HCT116 (cell line): Measurements from ENCODE around the gene CCL1. TPM values are rescaled to one million over a fixed set of nuclear protein-coding genes. Genes with fewer than 3 reads are reported as not detected.

Source experiments
- ATAC-seq: fragments of 200-7000 bp; cut with Tn5 transposase; 2 replicates; pipeline ENCODE4 v1.9.1; 2020; ENCODE audit warnings: mild to moderate bottlenecking, moderate library complexity
- BruUV-seq: library from RNA; stranded (reverse); fragments of 400-500 nt; replicated peaks from 2 replicates; lab custom pipeline; 2021; lab: Mats Ljungman, UMichigan
- CTCF ChIA-PET: fragments of 300-600 bp; sonication (Branson Sonifier 250); formaldehyde crosslinking; loops from one replicate; lab custom pipeline; 2021; ENCODE audit warnings: antibody characterized with exemption; lab: Charles Lee
- POLR2A ChIA-PET: fragments of 300-600, 350-600 bp; sonication (Branson Sonifier 250); formaldehyde crosslinking; loops from one replicate; lab custom pipeline; 2021; ENCODE audit warnings: antibody characterized with exemption; lab: Charles Lee
- RAD21 ChIA-PET, 2 experiments: fragments of 300-600 bp; sonication (Branson Sonifier 250); formaldehyde crosslinking; loops; one replicate each; lab custom pipeline; 2023; ENCODE audit warnings: low total read pairs in 2 of 2; ENCODE audit not compliant: uncharacterized antibody in 2 of 2, unreplicated experiment in 2 of 2, low non-redundant PET in 1 of 2; lab: Charles Lee
- DNase-seq: peaks from one replicate; pipeline ENCODE4 v3.0.0-alpha.2; 2010; ENCODE audit warnings: low read depth, low spot score
- H2AFZ ChIP-seq: fragments of 200-600 bp; shearing (Covaris generic), sonication (generic); 2 replicates; pipeline ENCODE4 v1.6.1; 2017; ENCODE audit warnings: low read depth, mixed run types, mixed read lengths, antibody characterized with exemption, low read length; ENCODE audit not compliant: poor library complexity, severe bottlenecking
- H3K27ac ChIP-seq: 2 replicates; pipeline ENCODE4 v1.5.1; 2012; ENCODE audit warnings: low read depth, low read length
- H3K27me3 ChIP-seq: fragments of 200-600 bp; sonication (generic); 2 replicates; pipeline ENCODE4 v1.6.1; 2016; ENCODE audit warnings: mixed run types, low read length, mixed read lengths; ENCODE audit not compliant: insufficient read depth
- H3K36me3 ChIP-seq, 2 experiments: fragments of 200-500 bp in 1 of 2; fragments of 200-600 bp in 1 of 2; sonication (Bioruptor generic) in 1 of 2; sonication (generic) in 1 of 2; 2 replicates each; pipeline versions ENCODE4 v1.5.1 to v1.6.1; 2014 to 2016; ENCODE audit warnings: low read length in 2 of 2, inconsistent platforms in 1 of 2, mixed read lengths in 1 of 2, mixed run types in 1 of 2; ENCODE audit not compliant: insufficient read depth in 2 of 2, control insufficient read depth in 1 of 2
- H3K4me1 ChIP-seq, 2 experiments: fragments of 200-600 bp in 1 of 2; sonication (generic) in 1 of 2; 2 replicates each; pipeline versions ENCODE4 v1.5.1 to v1.6.1; 2012 to 2017; ENCODE audit warnings: low read length in 2 of 2, inconsistent platforms in 1 of 2, mild to moderate bottlenecking in 1 of 2, mixed read lengths in 1 of 2, mixed run types in 1 of 2, moderate library complexity in 1 of 2; ENCODE audit not compliant: insufficient read depth in 2 of 2, control insufficient read depth in 1 of 2
- H3K4me2 ChIP-seq: fragments of 200-600 bp; sonication (generic); 2 replicates; pipeline ENCODE4 v1.6.1; 2017; ENCODE audit warnings: mixed run types, low read length, mixed read lengths
- H3K4me3 ChIP-seq, 2 experiments: fragments of 200-600 bp in 1 of 2; sonication (generic) in 1 of 2; replicated peaks in 1 of 2; 2 replicates each; pipeline ENCODE4 v1.5.1; 2011 to 2016; ENCODE audit warnings: low read length in 2 of 2, control low read depth in 1 of 2, low read depth in 1 of 2, mild to moderate bottlenecking in 1 of 2, mixed read lengths in 1 of 2, mixed run types in 1 of 2
- H3K79me2 ChIP-seq: fragments of 200-600 bp; sonication (generic); 2 replicates; pipeline ENCODE4 v1.6.1; 2017; ENCODE audit warnings: mild to moderate bottlenecking, mixed run types, low read length, moderate library complexity, mixed read lengths; ENCODE audit not compliant: insufficient read depth
- H3K9ac ChIP-seq: fragments of 200-600 bp; sonication (generic); 2 replicates; pipeline ENCODE4 v1.6.1; 2016; ENCODE audit warnings: low read length, mixed read lengths
- H3K9me2 ChIP-seq: fragments of 200-600 bp; sonication (generic), shearing (Covaris generic); 2 replicates; pipeline ENCODE4 v1.6.1; 2017; ENCODE audit warnings: mixed run types, mild to moderate bottlenecking, moderate library complexity; ENCODE audit not compliant: insufficient read depth
- H3K9me3 ChIP-seq, 2 experiments: fragments of 200-500 bp in 1 of 2; fragments of 200-600 bp in 1 of 2; sonication (Bioruptor generic) in 1 of 2; sonication (generic) in 1 of 2; 2 replicates each; pipeline ENCODE4 v1.6.1; 2014 to 2017; ENCODE audit warnings: low read length in 2 of 2, mixed read lengths in 2 of 2, inconsistent platforms in 1 of 2, low read depth in 1 of 2, mild to moderate bottlenecking in 1 of 2, mixed run types in 1 of 2, moderate library complexity in 1 of 2; ENCODE audit not compliant: control insufficient read depth in 1 of 2, insufficient read depth in 1 of 2
- H4K20me1 ChIP-seq: fragments of 200-600 bp; sonication (generic), shearing (Covaris generic); 2 replicates; pipeline ENCODE4 v1.6.1; 2017; ENCODE audit warnings: mixed run types, mild to moderate bottlenecking, moderate library complexity; ENCODE audit not compliant: insufficient read depth
- JUND ChIP-seq: IDR thresholded peaks from 2 replicates; pipeline ENCODE4 v1.6.1; 2012
- POLR2AphosphoS5 ChIP-seq: IDR thresholded peaks from 2 replicates; pipeline ENCODE4 v1.6.1; 2011; ENCODE audit warnings: mild to moderate bottlenecking, low read depth, low read length, moderate library complexity
- TCF7L2 ChIP-seq: IDR thresholded peaks from 2 replicates; pipeline ENCODE4 v1.7.0; 2011; ENCODE audit warnings: borderline replicate concordance, inconsistent platforms; ENCODE audit not compliant: insufficient read depth, insufficient read length; ENCODE audit errors: extremely low read depth
- YY1 ChIP-seq: IDR thresholded peaks from 2 replicates; pipeline ENCODE4 v1.6.1; 2011; ENCODE audit warnings: low read length, low read depth, moderate library complexity, mild to moderate bottlenecking; ENCODE audit not compliant: insufficient replicate concordance; ENCODE audit errors: extremely low read depth
- intact Hi-C: fragments of 100-400 bp; cut with micrococcal nuclease; formaldehyde crosslinking; loops from 2 replicates; pipeline ENCODE4 v1.10.0; 2022
- total RNA-seq: library from RNA; stranded (reverse); gene quantifications from one replicate; pipeline ENCODE4 v1.2.1, GENCODE V29; 2021; ENCODE audit not compliant: unreplicated experiment
- TF ChIP-seq, protein P1 (sequence below): IDR thresholded peaks from 2 replicates; pipeline ENCODE4 v1.6.1; 2012; ENCODE audit warnings: low read depth

CCL1 gene
- total RNA-seq, 1 experiment from 2014 or later = not detected

DNA sequence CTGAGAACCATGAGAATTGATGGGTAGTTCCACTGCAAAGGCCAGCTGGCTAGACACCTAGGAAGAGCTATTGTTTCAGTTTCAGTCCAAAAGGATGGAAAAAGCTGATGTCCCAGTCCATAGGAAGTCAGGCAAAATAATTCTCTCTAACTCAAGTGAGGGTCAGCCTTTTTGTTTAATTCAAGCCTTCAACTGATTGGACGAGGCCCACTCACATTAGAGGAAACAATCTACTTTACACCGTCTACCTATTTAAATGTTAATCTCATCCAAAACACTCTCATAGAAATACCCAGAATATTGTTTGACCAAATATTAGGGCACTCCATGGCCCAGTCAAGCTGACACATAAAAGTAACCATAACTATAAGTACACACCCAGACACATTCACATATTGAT, 21.1 kb downstream of the CCL1 start:
- Histone ChIP-seq H3K27ac (no peak overlapping the region), H4K20me1 (no peaks in the 10 kb centered on the region; the same call in 1 of the 2 replicates), H3K9me3 (no peaks in the 10 kb centered on the region), H3K79me2 (no peaks in the 10 kb centered on the region), H3K4me1 (no peaks in the 10 kb centered on the region), H3K27me3 (0 out of 2 replicates have a peak, but pooled peaks cover 6% of the 10 kb centered on the region), H3K4me2 (no peak overlapping the region), H3K9me2 (no peaks in the 10 kb centered on the region), H3K9ac (no peak overlapping the region), H3K36me3 (no peaks in the 10 kb centered on the region), H3K4me3 (no peak overlapping the region), H2AFZ (no peak overlapping the region)
- DNase-seq = no peak
- intact Hi-C loops = no loop called here
- ATAC-seq = no peak
- no TSS peak for BruUV-seq
- ChIA-PET CTCF (no interaction called here), POLR2A (no interaction called here), RAD21 (no interaction called here)
- TF ChIP-seq POLR2AphosphoS5 (no peak), JUND (no peak), YY1 (no peak), TCF7L2 (no peak)
- TF ChIP-seq, protein P1, sequence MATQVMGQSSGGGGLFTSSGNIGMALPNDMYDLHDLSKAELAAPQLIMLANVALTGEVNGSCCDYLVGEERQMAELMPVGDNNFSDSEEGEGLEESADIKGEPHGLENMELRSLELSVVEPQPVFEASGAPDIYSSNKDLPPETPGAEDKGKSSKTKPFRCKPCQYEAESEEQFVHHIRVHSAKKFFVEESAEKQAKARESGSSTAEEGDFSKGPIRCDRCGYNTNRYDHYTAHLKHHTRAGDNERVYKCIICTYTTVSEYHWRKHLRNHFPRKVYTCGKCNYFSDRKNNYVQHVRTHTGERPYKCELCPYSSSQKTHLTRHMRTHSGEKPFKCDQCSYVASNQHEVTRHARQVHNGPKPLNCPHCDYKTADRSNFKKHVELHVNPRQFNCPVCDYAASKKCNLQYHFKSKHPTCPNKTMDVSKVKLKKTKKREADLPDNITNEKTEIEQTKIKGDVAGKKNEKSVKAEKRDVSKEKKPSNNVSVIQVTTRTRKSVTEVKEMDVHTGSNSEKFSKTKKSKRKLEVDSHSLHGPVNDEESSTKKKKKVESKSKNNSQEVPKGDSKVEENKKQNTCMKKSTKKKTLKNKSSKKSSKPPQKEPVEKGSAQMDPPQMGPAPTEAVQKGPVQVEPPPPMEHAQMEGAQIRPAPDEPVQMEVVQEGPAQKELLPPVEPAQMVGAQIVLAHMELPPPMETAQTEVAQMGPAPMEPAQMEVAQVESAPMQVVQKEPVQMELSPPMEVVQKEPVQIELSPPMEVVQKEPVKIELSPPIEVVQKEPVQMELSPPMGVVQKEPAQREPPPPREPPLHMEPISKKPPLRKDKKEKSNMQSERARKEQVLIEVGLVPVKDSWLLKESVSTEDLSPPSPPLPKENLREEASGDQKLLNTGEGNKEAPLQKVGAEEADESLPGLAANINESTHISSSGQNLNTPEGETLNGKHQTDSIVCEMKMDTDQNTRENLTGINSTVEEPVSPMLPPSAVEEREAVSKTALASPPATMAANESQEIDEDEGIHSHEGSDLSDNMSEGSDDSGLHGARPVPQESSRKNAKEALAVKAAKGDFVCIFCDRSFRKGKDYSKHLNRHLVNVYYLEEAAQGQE = no peak
